HG03520 (cell line): ENCODE results near the gene MAP3K14.
"Not testable (repeated sequence)": the region's sequence is repeated elsewhere in the genome, so short reads cannot be mapped to it uniquely, and the experiment has no call there.

Experiments
- ATAC-seq: cut with Tn5 transposase; IDR thresholded peaks from one replicate; pipeline ENCODE4 v1.9.1; 2021; ENCODE audit warnings: mild to moderate bottlenecking, moderate library complexity; ENCODE audit not compliant: unreplicated experiment

The MAP3K14 gene

GRCh38 chr17:45261577-45262515 lies 55.0 kb downstream of the MAP3K14 start, which contains the start of gene SPATA32:
Gene SPATA32 (minus strand): TSS chr17:45262094. CDS start chr17:45262016, 78 bp downstream.
- ATAC-seq: no peak

- no peak for ATAC-seq
Observed at GRCh38 chr17:45260204-45260783, 56.5 kb downstream of the MAP3K14 start.

GRCh38 chr17:45258981-45259380 lies 57.8 kb downstream of the MAP3K14 start:
- no peak for ATAC-seq

- no peak for ATAC-seq
Observed at GRCh38 chr17:45257115-45257514, 59.7 kb downstream of the MAP3K14 start.

GRCh38 chr17:45256114-45256966 lies 60.5 kb downstream of the MAP3K14 start:
- no peak for ATAC-seq

- no peak for ATAC-seq
Observed at GRCh38 chr17:45255358-45255757, 61.5 kb downstream of the MAP3K14 start.

GRCh38 chr17:45253879-45254278 lies 62.9 kb downstream of the MAP3K14 start:
- ATAC-seq: no peak

GRCh38 chr17:45253237-45253636 lies 63.6 kb downstream of the MAP3K14 start:
- not testable (repeated sequence) for ATAC-seq

GRCh38 chr17:45251931-45252330 lies 64.9 kb downstream of the MAP3K14 start:
- ATAC-seq: no peak

- peak; percentile 45 for ATAC-seq
Observed at GRCh38 chr17:45248132-45248957, 68.5 kb downstream of the MAP3K14 start.

GRCh38 chr17:45247429-45248131 lies 69.2 kb downstream of the MAP3K14 start:
- ATAC-seq: peak; percentile 63

- no peak for ATAC-seq
Observed at GRCh38 chr17:45246861-45247428, 69.9 kb downstream of the MAP3K14 start.

GRCh38 chr17:45246338-45246737 lies 70.5 kb downstream of the MAP3K14 start:
- no peak for ATAC-seq

GRCh38 chr17:45244725-45245656 lies 71.8 kb downstream of the MAP3K14 start:
- ATAC-seq: no peak

- no peak for ATAC-seq
Observed at GRCh38 chr17:45243750-45244149, 73.1 kb downstream of the MAP3K14 start.

- ATAC-seq: no peak
Observed at GRCh38 chr17:45242029-45242414, 74.8 kb downstream of the MAP3K14 start.

GRCh38 chr17:45241328-45242028 lies 75.3 kb downstream of the MAP3K14 start:
- no peak for ATAC-seq

GRCh38 chr17:45240905-45241327 lies 75.9 kb downstream of the MAP3K14 start:
- ATAC-seq: no peak
